Limb (tissue), 2 donors: ENCODE results near the gene SRSF5.

Experiments
- DNase-seq, 2 donors: peaks; one replicate each; pipeline ENCODE4 v3.0.0-alpha.2; 2016; ENCODE audit errors: extremely low spot score in 2 of 2

The SRSF5 gene

GRCh38 chr14:69770559-69770958 lies 3.6 kb downstream of the SRSF5 start:
- no peak for DNase-seq

GRCh38 chr14:69771136-69771535 lies 4.2 kb downstream of the SRSF5 start:
- no peak for DNase-seq

DNA sequence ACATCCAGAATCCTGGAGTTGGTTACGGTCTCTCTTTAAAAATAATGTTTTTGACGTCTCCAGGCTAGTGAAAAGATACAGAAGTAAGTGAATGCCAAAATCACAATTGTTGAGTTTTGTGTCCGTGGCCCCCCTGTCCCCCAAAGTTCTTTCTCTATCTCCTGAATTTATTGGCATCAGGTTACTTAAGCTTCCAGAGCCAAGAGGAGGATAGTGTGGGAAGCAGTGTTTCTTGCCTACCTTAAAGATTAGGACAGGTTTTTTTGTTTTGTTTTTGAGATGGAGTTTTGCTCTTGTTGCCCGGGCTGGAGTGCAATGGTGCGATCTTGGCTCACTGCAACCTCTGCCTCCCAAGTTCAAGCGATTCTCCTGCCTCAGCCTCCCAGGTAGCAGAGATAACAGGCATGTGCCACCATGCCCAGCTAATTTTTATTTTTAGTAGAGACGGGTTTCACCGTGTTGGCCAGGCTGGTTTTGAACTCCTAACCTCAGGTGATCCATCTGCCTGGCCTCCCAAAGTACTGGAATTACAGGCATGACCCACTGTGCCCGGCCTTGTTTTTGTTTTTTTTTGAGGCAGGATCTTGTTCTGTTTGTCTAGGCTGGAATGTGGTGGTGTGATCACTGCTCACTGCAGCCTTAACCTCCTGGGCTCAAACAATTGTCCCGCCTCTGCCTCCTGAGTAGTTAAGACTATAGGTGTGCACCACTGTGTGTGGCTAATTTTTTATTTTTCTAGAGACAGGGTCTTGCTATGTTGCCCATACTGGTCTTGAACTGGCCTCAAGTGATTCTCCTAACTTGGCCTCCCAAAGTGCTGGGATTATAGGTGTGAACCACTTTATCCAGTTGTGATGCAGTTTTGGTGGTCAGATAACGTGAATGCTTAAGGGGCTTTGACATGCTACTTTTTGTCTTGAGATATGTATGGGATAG lies 5.4 kb downstream of the SRSF5 start:
- no peak for DNase-seq

DNA sequence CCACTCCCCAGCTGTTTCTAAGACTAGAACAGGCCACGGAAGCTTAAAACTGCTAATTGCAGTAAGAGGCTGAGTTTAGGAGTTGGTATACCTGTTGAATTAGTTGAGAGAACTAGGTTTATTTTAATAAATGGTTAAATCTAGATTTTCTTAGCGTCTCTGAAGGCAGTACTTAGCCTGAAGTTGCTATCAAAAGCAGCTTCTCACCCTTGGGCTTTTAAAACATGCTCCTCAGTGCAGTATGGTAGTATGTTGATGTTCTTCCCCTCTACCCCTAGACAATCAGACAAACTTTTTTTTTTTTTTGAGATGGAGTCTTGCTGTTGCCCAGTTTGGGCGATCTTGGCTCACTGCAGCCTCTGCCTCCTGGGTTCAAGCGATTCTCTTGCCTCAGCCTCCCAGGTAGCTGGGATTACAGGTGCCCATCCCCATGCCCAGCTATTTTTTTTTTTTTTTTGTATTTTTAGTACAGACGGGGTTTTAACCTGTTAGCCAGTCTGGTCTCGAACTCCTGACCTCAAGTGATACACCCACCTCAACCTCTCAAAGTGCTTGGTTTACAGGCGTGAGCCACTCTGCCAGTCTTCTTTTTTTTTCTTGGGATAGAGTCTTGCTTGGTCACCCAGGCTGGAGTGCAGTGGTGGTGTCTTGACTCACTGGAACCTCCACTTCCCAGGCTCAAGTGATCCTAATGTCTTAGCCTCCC lies 6.8 kb downstream of the SRSF5 start:
- no peak for DNase-seq

DNA sequence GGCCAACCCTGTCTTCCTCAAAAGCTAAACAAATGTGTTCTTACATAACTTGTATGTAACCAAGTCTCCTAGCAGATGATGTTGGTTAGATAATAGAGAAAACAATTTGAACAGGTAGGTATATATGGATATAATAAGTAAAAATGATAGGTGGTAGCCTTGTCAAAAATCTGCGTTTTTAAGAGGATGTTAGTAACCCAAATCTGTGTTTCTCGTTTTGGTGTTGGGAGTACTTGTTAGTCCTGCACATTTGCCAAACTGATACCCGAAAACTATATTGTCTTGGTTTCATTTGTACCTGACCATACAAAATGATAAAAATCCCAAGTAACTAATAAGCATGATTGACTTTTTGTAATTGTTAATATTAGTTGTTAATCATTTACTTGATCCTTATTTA lies 8.1 kb downstream of the SRSF5 start:
- DNase-seq, result no peak

- DNase-seq, result no peak
These were observed 10.0 kb downstream of the SRSF5 start for GRCh38 chr14:69776875-69777453.

GRCh38 chr14:69779088-69779487 lies 12.1 kb downstream of the SRSF5 start:
- no peak for DNase-seq

DNA sequence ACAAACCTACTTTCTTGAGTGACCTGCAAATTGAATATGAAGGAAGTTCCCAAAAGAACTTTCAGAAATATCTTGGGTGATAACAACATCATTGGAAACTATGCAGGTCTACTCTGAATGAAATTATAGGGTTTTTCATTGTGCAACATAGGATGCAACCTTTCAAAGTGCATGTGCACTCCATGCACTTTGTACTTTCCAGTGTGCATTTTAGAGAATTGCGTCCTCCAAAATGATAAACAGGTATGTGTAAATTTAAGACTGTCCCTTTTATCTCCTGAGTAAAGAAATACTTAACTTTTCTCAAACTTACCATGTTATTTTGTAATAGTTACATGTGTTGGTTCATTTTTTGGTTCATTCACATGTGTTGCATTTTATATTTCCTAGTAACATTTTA lies 13.2 kb downstream of the SRSF5 start:
- DNase-seq, result no peak

- DNase-seq, result no peak
These were observed 14.0 kb downstream of the SRSF5 start for GRCh38 chr14:69780952-69781351.

- DNase-seq, result no peak
These were observed 18.0 kb downstream of the SRSF5 start for GRCh38 chr14:69784942-69785341.

DNA sequence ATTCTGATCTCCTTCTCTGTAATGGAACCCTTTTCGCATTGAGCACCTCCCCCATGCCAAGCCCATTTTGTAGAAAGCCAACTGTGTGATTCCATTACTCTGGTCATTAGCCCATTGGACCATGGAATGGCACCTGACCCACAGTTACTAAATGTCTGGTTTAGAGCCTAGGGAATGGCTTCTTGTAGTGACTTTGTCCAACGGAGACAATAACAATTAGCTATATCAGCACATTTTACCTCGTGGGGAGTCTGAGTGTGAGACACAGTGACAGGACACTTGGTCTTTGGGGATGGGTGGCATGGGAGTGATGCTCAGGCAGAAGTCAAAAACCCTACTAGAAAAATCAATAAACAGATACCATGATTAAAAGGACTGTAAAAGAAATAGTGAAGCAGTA lies 19.7 kb downstream of the SRSF5 start:
- no peak for DNase-seq

- DNase-seq, result no peak
These were observed 22.2 kb downstream of the SRSF5 start for GRCh38 chr14:69789118-69789640.

DNA sequence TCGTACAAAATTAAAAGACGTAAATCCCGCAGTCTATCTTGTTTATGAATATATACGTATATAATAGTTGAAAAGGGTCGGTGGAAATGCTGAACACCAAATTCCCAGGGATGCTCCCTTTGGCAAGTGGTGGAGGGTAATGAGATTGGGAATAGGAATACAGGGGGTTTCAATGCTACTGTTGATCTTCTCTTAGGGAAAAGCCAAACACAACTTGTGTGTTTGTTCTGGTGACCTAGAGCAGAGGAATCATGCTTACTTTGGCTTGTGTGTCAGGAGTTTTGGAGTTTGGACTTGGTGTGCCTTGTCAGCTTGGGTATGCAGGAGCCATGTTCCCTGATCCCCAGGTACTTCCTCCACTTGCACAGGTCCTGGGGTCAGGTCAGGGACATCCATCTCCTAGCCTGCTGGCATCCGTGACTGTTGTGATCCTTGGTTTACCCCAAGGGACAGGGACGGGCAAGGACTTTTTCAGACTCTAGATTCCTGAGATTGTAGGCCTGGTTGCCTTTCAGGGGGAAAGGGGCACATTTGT lies 26.0 kb downstream of the SRSF5 start:
- DNase-seq, result no peak

- DNase-seq, result no peak
These were observed 27.8 kb downstream of the SRSF5 start for GRCh38 chr14:69794791-69795190.

DNA sequence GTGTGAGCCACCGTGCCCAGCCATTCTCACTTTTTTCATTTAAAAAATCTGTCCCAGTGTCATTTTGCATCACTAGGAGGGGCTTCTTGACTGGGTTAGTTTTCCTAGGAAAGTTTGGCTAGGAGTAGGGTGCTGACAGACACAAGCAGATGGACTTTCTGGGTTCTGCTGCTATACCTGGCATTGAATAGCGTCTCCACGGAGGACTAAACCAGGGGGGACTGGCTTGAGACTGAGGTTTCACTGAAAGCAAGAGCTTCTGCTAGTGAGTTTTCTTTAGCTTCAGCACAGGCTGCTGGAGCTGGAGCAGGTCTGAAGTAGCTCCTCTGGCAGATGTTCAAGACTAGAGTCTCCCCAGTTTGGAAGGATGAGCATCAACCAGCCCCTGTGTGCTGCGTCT lies 28.7 kb downstream of the SRSF5 start:
- no peak for DNase-seq

DNA sequence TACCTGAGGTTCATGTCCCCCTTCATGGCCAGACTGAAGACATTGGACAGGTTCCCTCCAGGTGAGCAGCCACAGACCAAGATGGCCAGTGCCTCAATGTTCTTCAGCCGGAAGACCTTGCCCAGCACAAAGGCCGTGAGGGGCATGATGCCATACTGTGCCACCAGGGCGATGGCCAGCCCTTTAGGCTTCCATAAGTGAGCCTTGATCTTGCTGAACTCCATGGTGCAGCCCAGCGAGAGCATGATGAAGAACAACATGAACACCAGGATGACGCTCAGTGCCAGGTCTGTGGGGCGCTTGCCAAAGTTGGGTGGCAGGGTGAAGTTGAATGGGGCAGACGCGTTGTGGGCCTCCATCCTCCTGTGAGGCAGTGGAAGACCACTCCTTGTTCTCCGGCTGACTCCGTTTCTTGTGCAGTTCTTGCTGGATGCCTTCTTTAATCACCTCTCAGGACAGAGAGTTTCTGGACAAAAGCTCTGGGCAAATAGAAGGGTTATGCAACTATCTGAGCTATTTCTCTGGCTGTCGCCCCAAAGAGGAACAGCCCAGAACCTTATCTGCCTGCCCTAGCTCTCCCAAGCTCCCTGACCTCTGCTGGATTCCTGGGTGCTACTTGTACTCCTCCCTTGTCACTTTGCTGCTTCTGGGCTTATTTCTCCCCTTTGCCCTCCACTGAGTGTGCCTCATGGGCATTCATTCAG lies 30.0 kb downstream of the SRSF5 start, which contains the start of gene SLC10A1:
TSS of gene SLC10A1 (minus strand) at position 445 of the 704 bp plus-strand sequence. CDS start at position 359, 86 bp downstream.
- no peak for DNase-seq

DNA sequence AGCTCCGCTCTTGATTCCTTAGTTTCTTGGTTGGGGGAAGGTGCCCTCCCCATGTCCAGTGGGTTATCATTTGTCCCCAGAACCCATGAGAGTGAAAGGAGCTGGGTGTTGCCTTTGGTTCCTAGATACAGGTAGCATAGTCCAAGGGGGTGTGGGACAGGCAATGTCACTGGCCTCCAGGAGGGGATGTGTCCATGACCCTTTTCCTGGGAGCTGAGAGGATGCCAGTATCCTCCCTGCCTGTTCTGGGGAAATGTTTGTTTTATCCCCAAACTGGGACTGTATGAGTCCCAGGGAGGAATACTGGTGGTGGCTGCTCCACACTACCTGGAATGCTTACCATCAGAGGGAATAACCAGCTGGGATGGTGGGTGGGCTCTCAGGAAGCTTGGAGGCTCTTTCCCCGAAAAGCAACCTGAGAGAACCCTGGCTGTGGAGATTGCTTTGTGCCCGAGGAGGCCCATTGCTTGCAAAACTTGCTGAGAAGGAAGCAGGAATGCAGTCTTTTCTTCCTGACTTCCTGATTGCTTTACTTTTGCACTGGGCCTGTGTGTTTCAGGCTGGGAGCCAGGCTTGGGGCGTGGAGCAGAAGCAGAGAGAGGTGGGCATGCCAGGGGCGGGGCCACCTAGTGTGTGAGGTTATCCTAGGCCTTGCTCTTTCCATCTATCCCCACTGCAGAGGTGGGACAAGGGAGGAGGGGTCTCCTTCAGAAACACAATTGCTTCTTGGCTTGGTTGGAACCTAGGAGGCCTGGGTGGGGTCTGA lies 30.8 kb downstream of the SRSF5 start:
- DNase-seq, result no peak

DNA sequence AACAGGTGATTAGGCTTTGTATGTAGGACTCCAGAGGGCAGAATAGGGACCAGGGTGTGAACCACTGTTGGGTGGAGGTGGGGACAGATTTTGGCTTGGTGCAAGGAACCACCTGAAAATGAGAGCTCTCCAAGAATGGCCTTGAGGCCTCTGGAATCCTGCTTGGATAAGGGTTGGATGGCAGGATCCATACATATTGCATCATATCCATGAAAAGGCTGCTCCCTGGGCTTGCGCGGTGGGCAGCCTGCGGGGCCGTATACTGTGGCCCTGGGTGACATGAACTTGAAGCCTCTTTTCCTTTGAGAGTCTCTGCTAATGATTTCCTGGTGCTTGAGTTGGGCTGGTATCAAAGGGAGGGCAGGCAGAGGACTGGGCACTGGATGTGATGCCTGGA lies 31.4 kb downstream of the SRSF5 start:
- DNase-seq, result no peak

DNA sequence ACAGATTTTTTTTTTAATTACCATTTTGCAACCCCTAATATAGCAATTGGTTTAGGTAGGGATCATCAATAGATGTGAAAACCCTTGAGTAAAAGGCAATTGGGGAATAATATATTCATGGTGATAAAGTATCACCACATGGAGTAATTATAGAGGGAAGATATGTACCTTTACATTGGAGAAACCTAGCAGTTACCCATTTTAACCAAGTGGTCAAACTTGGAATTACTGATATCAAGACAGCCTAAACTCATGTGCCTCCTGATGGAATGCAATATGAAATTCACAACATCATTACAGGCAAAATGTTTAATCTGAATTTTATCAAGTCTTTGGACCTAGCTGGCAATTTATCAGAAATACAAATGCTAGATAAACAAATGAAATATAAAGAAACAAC lies 36.8 kb downstream of the SRSF5 start:
- no peak for DNase-seq

GRCh38 chr14:69804902-69805301 lies 38.0 kb downstream of the SRSF5 start:
- no peak for DNase-seq
